ENCODE results near the gene MYO7A.

DNA sequence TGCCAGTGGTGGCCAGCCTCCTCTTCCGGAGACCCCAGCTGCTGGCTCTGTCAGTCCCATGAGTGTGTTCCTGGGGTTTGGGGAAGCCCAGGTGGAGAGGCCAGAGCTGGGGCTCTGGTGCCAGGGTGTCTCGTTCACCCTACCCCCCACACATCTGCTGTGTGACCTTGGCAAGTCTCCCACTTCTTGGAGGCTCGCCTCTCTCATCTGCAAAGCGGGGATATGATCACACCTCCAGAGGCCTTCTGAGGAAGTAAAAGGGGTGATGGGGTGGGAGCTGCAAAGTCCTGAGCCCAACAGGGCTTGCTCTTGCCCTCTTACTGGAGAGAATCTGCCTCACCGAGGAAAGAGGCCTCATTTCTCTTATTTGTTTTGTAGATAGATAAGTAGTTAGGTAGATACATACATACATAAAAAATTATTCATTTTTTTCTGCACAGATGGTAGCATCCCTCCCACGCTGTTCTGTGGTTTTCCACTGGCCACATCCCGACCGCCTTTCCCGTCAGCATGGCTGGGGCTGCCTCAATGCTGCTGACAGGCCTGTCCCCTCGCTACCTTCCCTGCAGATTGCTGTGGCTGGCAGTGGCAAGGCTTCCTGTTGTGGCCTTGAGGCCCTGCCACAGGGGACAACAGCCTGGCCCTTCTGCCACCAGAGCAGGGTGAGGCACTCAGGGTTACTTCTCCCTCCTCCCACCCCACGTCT is 23.9 kb downstream of the MYO7A start:
- TF ChIP-seq, protein P1, sequence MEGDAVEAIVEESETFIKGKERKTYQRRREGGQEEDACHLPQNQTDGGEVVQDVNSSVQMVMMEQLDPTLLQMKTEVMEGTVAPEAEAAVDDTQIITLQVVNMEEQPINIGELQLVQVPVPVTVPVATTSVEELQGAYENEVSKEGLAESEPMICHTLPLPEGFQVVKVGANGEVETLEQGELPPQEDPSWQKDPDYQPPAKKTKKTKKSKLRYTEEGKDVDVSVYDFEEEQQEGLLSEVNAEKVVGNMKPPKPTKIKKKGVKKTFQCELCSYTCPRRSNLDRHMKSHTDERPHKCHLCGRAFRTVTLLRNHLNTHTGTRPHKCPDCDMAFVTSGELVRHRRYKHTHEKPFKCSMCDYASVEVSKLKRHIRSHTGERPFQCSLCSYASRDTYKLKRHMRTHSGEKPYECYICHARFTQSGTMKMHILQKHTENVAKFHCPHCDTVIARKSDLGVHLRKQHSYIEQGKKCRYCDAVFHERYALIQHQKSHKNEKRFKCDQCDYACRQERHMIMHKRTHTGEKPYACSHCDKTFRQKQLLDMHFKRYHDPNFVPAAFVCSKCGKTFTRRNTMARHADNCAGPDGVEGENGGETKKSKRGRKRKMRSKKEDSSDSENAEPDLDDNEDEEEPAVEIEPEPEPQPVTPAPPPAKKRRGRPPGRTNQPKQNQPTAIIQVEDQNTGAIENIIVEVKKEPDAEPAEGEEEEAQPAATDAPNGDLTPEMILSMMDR (IDR thresholded peaks at IDR 0.05; ENCODE audit: low read depth, low read length, poor library complexity, severe bottlenecking) = no peak
- TF ChIP-seq EZH2phosphoT487 (IDR thresholded peaks at IDR 0.05; ENCODE audit: borderline replicate concordance, low read length) = no peak
